Stomach (tissue), 9 donors: Measurements from ENCODE around the gene MAP3K20. TPM values are rescaled to one million over a fixed set of nuclear protein-coding genes. Genes with fewer than 3 reads are reported as not detected.

Experiments
- DNase-seq, 2 donors: peaks; one replicate each; pipeline versions ENCODE4 v3.0.0 to v3.0.0-alpha.2; 2013 to 2019
- H3K27ac ChIP-seq, 5 donors: fragments of 200-600 bp in 4 of 5; sonication (generic) in 4 of 5; one replicate each; pipeline ENCODE4 v1.5.1; 2013 to 2019; ENCODE audit warnings: mild to moderate bottlenecking in 1 of 5, moderate library complexity in 1 of 5
- H3K27me3 ChIP-seq, 3 donors: fragments of 200-600 bp; sonication (generic); one replicate each; pipeline ENCODE4 v1.5.1; 2017 to 2019; ENCODE audit warnings: mixed run types in 1 of 3
- H3K36me3 ChIP-seq, 4 donors: fragments of 200-600 bp; sonication (generic); 1 replicate in 3 of 4; 2 replicates in 1 of 4; pipeline ENCODE4 v1.5.1; 2016 to 2019
- H3K4me1 ChIP-seq, 4 donors: fragments of 200-600 bp; sonication (generic); one replicate each; pipeline ENCODE4 v1.5.1; 2016 to 2019
- H3K4me3 ChIP-seq, 4 donors: fragments of 200-600 bp; sonication (generic) in 3 of 4; one replicate each; pipeline ENCODE4 v1.5.1; 2016 to 2019; ENCODE audit warnings: mild to moderate bottlenecking in 1 of 4
- H3K9me3 ChIP-seq, 4 donors: fragments of 200-600 bp; sonication (generic); one replicate each; pipeline ENCODE4 v1.5.1; 2016 to 2019
- EP300 ChIP-seq: sonication (generic); formaldehyde crosslinking; IDR thresholded peaks from one replicate; pipeline ENCODE4 v1.6.1; 2017; ENCODE audit warnings: antibody characterized with exemption
- POLR2A ChIP-seq, 4 donors: fragments of 450-650 bp; IDR thresholded peaks; one replicate each; pipeline ENCODE4 v1.6.1; 2016; ENCODE audit warnings: antibody characterized with exemption in 4 of 4, control low read depth in 2 of 4, mild to moderate bottlenecking in 1 of 4, moderate library complexity in 1 of 4
- POLR2AphosphoS5 ChIP-seq, 3 donors: sonication (generic); formaldehyde crosslinking; IDR thresholded peaks; one replicate each; pipeline ENCODE4 v1.6.1; 2016; ENCODE audit warnings: antibody characterized with exemption in 3 of 3
- whole genome bisulfite sequencing, 5 donors: extraction: QIAGEN DNeasy Blood & Tissue Kit in 3 of 5; methylation state at CpG; one replicate each; pipeline versions ENCODE4 v1.1.5 to v1.1.7; 2013 to 2018; 5-methylcytosine and 5-hydroxymethylcytosine counted together
- intact Hi-C: fragments of 100-400 bp; cut with DNase I; formaldehyde crosslinking; loops from one replicate; pipeline ENCODE4 v1.15.1; 2023; ENCODE audit warnings: low total_unique reads
- polyA plus RNA-seq, 3 donors: library from polyadenylated mRNA; stranded (reverse); fragments of 200-250 nt; gene quantifications; one replicate each; pipeline ENCODE4 v1.2.3, GENCODE V29; 2013
- total RNA-seq, 5 donors: library from RNA; depleted of rRNA; stranded (reverse); fragments of >200 nt; gene quantifications; one replicate each; pipeline versions ENCODE4 v1.1.0 to v1.2.3, GENCODE V29; 2014 to 2016
- TF ChIP-seq, protein P1 (sequence below), 7 experiments: fragments of 450-650 bp in 4 of 7; fragments of 200-600 bp in 3 of 7; sonication (generic) in 3 of 7; IDR thresholded peaks; one replicate each; pipeline ENCODE4 v1.5.1; 2016 to 2019; ENCODE audit warnings: antibody characterized with exemption in 7 of 7, control low read depth in 2 of 7, mild to moderate bottlenecking in 1 of 7
- donor health status: healthy with polysubstance abuse.
- donor health status: Bipolar disorder and iron deficiency.
- donor health status: healthy.

Gene MAP3K20
- total and polyA plus RNA-seq, 8 donors: 9.3 to 180 (median 29.2) TPM

DNA sequence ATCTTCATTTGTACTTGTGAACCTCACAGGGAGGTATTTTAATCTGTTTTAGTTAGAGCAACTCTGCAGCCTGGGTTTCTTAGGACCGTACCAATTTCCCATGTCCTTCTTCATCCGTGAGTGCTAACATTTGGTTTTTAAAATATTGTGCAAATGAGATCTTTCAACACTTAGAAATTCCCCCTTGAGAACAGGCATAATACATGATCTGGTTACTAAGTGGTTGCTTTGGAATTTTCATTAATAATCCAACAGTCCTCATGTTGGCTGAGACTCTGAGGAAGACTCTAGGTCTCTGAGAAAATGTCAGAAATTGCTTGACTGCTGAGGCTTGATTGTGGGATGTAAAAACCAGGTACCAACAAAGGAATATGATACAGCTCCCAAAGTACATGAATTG, 153.4 kb downstream of the MAP3K20 start:
- Histone ChIP-seq H3K27me3 (no peaks in the 10 kb centered on the region), H3K4me3 (no peak overlapping the region), H3K9me3 (no peaks in the 10 kb centered on the region), H3K36me3 (peaks cover 8 to 28% (median 20%) of the 10 kb centered on the region in 4 donors), H3K4me1 (peaks cover 0 to 40% (median 12%) of the 10 kb centered on the region in 4 donors), H3K27ac (no peak overlapping the region)
- 81 to 98% (median 90%) methylated on average over 2 of the region's 2 CpGs for WGBS, 5 donors
- TF ChIP-seq, protein P1, sequence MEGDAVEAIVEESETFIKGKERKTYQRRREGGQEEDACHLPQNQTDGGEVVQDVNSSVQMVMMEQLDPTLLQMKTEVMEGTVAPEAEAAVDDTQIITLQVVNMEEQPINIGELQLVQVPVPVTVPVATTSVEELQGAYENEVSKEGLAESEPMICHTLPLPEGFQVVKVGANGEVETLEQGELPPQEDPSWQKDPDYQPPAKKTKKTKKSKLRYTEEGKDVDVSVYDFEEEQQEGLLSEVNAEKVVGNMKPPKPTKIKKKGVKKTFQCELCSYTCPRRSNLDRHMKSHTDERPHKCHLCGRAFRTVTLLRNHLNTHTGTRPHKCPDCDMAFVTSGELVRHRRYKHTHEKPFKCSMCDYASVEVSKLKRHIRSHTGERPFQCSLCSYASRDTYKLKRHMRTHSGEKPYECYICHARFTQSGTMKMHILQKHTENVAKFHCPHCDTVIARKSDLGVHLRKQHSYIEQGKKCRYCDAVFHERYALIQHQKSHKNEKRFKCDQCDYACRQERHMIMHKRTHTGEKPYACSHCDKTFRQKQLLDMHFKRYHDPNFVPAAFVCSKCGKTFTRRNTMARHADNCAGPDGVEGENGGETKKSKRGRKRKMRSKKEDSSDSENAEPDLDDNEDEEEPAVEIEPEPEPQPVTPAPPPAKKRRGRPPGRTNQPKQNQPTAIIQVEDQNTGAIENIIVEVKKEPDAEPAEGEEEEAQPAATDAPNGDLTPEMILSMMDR (IDR thresholded peaks at IDR 0.05): no peak
- TF ChIP-seq POLR2AphosphoS5 (IDR thresholded peaks at IDR 0.05) (no peak), POLR2A (IDR thresholded peaks at IDR 0.05) (no peak), EP300 (no peak)
- DNase-seq: no peak
- intact Hi-C loops: no loop called here

DNA sequence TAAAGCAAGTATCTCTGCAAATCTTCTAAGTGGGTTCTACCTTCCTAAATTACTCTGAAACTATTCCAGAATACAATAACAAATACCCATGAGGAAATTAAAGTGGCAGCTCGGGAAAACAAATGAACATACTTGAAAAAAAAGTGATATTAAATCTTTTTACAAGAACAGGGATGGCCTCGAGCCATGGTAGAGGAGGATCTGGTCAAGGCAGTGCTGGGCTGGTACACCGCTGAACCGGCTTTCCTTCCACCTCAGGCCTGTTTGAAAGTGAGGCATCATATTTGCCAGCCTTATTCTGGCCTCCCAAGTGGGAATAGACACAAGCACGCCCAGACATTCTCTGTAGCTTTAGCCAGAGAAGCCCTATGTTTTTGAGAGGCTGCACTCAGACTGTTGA, 154.5 kb downstream of the MAP3K20 start:
- no peak for DNase-seq
- H3K36me3 ChIP-seq: peaks cover 8 to 38% (median 26%) of the 10 kb centered on the region in 4 donors
- H3K4me3 ChIP-seq: no peak overlapping the region
- no peaks in the 10 kb centered on the region for H3K9me3 ChIP-seq
- intact Hi-C loops: no loop called here
- H3K4me1 ChIP-seq: peaks cover 0 to 40% (median 12%) of the 10 kb centered on the region in 4 donors
- H3K27me3 ChIP-seq: no peaks in the 10 kb centered on the region
- no peak for TF ChIP-seq EP300
- no peak for TF ChIP-seq POLR2A (IDR thresholded peaks at IDR 0.05)
- TF ChIP-seq POLR2AphosphoS5 (IDR thresholded peaks at IDR 0.05): no peak
- TF ChIP-seq, protein P1 (IDR thresholded peaks at IDR 0.05): no peak
- H3K27ac ChIP-seq: peak overlapping the region in 1 of 5 donors; percentile 60
- WGBS, 5 donors: 85 to 95% (median 88%) methylated on average over 5 of the region's 5 CpGs

DNA sequence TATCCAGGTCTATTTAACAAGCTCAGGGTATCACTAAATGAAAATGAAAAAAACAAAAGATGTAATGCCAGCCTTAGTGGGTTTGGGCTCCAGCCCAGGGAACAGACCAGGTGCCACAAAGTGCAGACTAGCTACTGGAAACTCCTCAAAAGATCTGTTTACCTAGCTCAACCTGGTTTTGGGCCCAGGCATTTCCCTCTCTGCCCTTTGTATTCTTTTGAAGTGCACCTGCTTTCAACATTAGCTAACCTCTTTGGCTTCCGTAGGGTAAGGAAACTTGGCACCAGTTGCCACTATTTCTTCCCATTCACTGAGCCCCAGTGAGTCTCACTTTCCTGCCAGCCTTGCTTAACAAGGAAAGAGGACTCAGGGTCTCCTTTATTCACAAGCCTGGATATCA, 155.4 kb downstream of the MAP3K20 start:
- 21 to 38% (median 29%) methylated on average over 1 of the region's 1 CpG for WGBS, 5 donors
- Histone ChIP-seq H3K27me3 (no peaks in the 10 kb centered on the region), H3K36me3 (peaks cover 8 to 38% (median 26%) of the 10 kb centered on the region in 4 donors), H3K4me1 (peaks cover 0 to 39% (median 12%) of the 10 kb centered on the region in 4 donors), H3K27ac (peak overlapping the region in 2 of 5 donors; percentile 68 to 79), H3K9me3 (no peaks in the 10 kb centered on the region), H3K4me3 (no peak overlapping the region)
- peak; percentile 59 to 85 for DNase-seq
- TF ChIP-seq POLR2AphosphoS5 (IDR thresholded peaks at IDR 0.05) (peak in 2 of 3 donors; percentile 59 to 82), EP300 (no peak)
- intact Hi-C loops: no loop called here

DNA sequence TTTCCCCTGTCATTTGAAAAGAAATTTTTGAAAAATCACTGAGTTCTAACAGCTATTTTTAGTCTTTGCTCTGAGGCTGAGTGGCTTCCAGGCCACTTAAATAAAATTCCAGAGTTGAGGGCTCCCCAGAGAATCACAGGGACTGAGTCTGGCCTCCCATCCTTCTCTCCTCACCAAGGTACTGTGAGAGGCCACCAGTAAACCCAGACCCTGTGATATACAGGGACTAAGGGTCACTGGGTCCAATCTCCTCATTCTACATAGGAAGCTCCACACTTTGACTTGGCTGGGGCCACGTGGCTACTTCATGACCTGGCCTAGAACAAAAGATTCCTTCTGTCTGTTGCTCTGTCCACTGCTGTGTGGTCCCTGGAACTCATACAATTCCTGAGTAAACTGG, 155.8 kb downstream of the MAP3K20 start:
- TF ChIP-seq POLR2AphosphoS5 (IDR thresholded peaks at IDR 0.05) (no peak), EP300 (no peak)
- TF ChIP-seq, protein P1 (IDR thresholded peaks at IDR 0.05): no peak
- H3K9me3 ChIP-seq: no peaks in the 10 kb centered on the region
- no peak for DNase-seq
- H3K27me3 ChIP-seq: no peaks in the 10 kb centered on the region
- H3K4me3 ChIP-seq: no peak overlapping the region
- H3K36me3 ChIP-seq: peaks cover 8 to 38% (median 26%) of the 10 kb centered on the region in 4 donors
- WGBS, 5 donors: 31 to 57% (median 34%) methylated on average over 1 of the region's 1 CpG
- peak overlapping the region in 3 of 5 donors; percentile 47 to 79 (median 68) for H3K27ac ChIP-seq
- intact Hi-C loops: no loop called here
- peaks cover 0 to 35% (median 12%) of the 10 kb centered on the region in 4 donors for H3K4me1 ChIP-seq

DNA sequence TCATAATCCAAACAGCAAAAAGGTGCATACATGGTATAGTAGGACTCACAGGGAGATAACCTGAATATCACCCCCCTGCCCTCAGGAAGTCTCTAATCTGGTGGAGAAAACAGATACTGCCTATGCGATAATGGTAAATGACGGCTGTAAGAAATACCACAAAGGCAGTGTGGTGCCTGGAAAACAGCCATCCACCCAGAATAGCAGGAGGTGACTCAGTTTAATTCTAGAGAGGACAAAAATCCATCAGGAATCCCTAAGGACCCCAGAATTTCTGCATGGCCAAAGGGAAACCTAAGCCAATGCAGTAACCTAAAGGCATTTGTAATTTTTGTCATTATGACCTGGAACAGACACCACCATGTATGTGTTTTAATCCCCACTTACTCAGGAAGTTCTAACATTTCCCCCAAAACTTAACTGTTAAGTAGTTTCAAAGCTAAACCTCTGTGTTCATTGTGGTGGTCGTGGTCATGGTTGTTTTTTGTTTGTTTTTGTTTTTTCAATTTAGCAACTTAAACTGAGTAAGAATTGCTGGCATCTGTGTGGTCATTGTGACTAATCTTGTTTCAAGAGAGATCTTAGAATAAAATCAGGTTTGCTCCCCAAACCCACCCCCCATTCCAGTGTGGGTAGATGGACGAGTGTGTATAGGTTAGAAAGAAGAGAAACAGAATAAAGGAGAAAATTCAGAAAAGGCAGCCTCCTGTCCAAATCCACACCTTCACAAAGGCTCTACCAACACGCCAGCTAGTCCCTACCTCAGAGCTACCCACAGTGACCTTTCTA, 157.5 kb downstream of the MAP3K20 start:
- no peak overlapping the region for H3K4me3 ChIP-seq
- H3K36me3 ChIP-seq: peaks cover 8 to 41% (median 28%) of the 10 kb centered on the region in 4 donors
- H3K27ac ChIP-seq: no peak overlapping the region
- TF ChIP-seq, protein P1 (IDR thresholded peaks at IDR 0.05): no peak
- TF ChIP-seq EP300 (no peak), POLR2AphosphoS5 (IDR thresholded peaks at IDR 0.05) (no peak), POLR2A (IDR thresholded peaks at IDR 0.05) (no peak)
- no peaks in the 10 kb centered on the region for H3K9me3 ChIP-seq
- peaks cover 0 to 26% (median 10%) of the 10 kb centered on the region in 4 donors for H3K4me1 ChIP-seq
- H3K27me3 ChIP-seq: no peaks in the 10 kb centered on the region
- WGBS, 5 donors: 71 to 84% (median 73%) methylated on average over 5 of the region's 5 CpGs
- no peak for DNase-seq
- intact Hi-C loops: no loop called here
